Hepatic stellate cell (primary cell): ENCODE data around the gene PPP1R26.
"Not testable (repeated sequence)": the region's sequence is repeated elsewhere in the genome, so short reads cannot be mapped to it uniquely, and the experiment has no call there.

Source experiments
- DNase-seq: peaks from one replicate; pipeline ENCODE4 v3.0.0; 2011; ENCODE audit warnings: low spot score

The PPP1R26 gene, protein sequence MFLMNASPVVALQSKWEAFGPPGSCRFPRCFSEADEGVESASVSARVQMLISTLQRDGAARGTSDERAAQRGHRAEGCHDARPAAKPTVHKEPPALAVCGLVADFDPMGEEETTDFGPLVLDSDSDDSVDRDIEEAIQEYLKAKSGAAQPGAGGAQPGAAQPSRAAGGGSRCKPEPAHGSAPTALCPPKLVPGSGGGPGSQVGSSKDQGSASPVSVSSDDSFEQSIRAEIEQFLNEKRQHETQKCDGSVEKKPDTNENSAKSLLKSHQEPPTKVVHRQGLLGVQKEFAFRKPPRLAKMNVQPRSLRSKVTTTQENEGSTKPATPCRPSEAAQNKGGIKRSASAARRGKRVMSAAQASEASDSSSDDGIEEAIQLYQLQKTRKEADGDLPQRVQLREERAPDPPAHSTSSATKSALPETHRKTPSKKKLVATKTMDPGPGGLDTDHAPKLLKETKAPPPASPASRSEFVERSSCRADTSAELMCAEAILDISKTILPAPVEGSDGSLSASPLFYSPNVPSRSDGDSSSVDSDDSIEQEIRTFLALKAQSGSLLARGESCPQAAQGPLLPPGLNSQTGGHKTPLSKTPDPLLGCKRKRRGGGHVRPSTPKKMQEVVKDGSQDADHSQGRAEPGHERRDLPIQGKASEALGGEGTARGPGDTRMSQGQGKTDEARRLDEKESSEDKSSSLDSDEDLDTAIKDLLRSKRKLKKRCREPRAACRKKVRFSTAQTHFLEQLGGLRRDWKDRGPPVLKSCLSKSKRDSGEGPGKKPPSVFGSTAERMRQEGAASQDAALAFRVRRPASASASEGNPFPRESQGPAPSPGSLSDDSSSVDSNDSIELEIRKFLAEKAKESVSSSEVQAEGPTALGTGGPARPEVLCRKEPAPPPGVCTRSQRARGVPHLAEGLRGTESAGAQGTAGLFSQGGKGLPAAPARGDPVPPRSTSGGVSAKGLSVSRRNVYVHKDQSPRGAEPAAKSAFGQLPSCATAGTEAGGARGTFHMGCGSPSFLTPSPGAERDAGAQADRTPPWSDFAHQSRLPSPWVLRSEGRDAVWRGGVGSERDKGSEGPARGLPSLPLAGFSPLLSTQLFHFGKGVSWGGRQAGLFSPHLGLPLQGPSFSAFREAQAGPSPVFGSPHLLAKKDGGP (N-terminal part only)

GRCh38 chr9:135479469-135480052 is at the start of gene PPP1R26:
PPP1R26 (plus strand) TSS chr9:135479782; CDS start chr9:135484511, 4,729 bp downstream.
- no peak for DNase-seq

DNA sequence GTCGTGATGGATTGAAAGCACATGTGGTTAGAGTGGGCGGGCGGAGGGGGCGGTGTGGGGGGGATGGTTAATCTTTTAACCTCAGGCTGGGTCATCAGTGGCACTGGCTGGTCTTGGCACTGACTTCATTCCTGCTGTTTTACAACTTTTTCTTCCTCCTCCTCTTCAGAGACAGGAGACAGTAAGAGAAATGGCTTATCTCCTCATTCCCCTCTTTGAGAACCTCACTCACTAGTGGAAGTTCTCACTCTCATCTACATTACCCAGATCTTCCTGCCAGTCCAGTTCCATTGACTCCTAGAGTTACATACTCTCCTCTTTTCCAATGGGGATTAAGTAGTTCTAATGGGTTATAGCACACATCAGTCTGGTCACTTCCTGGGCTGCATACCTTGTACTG is 42.3 kb upstream of the PPP1R26 start:
- DNase-seq: no peak

GRCh38 chr9:135437696-135438095 is 41.9 kb upstream of the PPP1R26 start:
- DNase-seq: not testable (repeated sequence)

DNA sequence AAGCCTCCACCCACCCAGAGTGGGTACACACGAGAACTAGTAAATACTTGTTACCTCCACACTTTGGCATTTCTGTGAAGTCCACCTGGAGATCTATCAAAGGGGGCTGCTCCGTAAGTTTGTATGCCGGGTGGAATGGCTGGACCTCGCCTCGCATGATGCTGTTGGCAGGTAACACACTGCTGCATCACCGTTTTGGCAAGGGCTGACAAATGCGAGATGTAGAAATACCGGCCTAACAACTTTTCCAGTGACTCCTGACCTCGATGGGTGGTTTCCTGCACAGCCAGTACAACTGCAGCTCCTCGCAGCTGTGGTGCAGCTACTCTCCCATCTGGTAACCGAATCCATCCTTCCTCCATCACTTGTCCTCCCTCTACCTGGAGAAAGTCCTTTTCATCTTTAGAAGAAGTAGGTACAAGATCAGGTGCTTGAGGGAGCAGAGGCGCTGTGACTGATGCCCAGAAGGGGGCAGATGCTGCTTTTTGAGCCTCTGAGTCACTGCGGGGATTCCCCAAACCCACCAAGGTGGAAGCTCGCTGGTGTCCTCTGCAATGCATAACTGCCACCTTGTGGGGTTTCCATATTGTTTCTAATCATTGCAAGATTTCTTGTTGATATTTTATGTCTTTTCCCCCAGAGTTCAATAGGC is 40.9 kb upstream of the PPP1R26 start:
- not testable (repeated sequence) for DNase-seq

- DNase-seq: not testable (repeated sequence)
These were observed 40.1 kb upstream of the PPP1R26 start for GRCh38 chr9:135439514-135439913.

DNA sequence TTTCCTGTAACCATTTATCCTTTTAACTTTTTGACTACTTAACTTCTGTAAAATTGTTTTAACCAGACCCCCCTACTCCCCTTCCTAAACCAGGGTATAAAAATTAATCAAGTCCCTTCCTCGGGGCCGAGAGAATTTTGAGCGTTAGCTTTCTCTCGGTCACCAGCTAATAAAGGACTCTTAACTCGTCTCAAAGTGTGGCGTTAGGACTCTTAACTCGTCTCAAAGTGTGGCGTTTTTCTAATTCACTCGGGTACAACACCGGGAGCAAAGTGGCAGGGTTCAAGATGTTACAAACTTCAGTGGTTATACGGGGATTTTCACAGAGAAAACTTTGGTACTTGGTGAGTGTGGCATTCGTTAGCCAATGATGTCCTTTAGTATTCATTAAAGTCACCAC is 39.7 kb upstream of the PPP1R26 start:
- no peak for DNase-seq

DNA sequence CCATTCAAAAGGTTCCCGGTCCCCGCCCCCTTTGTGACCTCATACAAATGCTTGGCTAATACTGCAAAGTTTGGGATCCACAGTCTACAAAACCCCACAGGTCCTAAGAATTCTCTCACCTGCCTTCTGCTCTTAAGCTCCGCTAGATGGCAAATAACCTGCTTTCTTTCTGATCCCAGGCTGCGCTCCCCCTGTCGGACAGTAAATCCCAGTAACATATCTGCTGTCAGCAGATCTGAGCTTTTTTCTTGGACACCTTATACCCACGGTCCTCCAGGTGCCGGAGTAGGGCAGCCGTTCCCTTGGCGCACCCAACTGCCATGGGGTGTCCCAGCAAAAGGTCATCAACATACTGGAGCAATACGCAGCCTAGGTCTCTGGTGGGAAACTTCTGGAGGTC is 39.0 kb upstream of the PPP1R26 start:
- no peak for DNase-seq

- DNase-seq: not testable (repeated sequence)
These were observed 38.2 kb upstream of the PPP1R26 start for GRCh38 chr9:135441105-135442071.

DNA sequence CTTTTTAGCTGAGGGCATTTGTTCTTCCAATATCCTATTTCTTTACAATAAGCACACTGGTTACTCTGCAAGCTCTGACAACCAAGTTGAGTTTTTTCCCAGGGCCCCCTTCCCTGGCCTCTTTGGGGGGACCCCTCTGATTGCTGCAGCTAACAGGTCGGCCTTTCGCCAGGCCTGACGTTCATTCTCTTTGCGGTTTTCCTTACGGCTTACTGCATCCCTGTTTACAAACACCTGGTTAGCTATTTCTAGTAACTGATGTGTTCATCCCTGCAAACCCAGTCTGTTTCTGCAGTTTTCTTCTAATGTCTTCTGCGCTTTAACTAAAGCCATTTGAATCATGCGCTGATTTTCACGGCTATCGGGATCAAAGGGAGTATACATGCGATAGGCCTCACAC is 37.5 kb upstream of the PPP1R26 start:
- DNase-seq: no peak

GRCh38 chr9:135443797-135444425 is 35.7 kb upstream of the PPP1R26 start:
- no peak for DNase-seq

DNA sequence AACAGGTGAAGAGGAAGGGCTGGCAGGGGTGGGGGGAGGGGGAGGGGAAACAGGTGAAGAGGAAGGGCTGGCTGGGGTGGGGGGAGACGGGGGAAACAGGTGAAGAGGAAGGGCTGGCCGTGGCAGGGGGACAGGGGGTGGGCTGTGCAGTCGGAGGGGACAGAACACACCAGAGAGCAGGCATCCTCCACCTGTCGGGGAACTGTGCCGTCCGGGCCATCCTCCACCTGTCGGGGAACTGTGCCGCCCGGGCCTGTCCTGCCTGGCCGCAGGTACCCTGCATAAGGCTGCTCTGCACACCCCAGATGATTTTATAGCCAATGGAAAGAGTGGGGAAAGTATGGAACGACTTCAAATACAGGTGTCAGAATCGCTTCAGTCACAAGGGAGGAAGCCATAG is 32.5 kb upstream of the PPP1R26 start:
- no peak for DNase-seq

- no peak for DNase-seq
These were observed 30.9 kb upstream of the PPP1R26 start for GRCh38 chr9:135448663-135449100.

- DNase-seq: not testable (repeated sequence)
These were observed 30.1 kb upstream of the PPP1R26 start for GRCh38 chr9:135449532-135449931.

DNA sequence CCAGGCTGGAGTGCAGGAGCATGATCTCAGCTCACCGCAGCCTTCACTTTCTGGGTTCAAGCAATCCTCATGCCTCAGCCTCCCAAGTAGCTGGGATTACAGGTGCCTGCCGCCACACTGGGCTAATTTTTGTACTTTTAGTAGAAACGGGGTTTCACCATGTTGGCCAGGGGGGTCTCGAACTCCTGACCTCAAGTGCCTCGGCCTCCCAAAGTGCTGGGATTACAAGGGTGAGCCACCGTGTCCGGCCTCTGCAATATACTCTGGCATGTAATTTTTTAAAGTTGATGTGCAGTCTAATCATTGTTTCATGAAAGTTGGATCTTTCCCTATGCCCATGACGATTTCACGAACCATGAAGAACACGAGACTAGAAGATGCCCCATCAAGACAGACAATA is 28.6 kb upstream of the PPP1R26 start:
- DNase-seq: no peak

GRCh38 chr9:135451909-135452308 is 27.7 kb upstream of the PPP1R26 start:
- DNase-seq: not testable (repeated sequence)

GRCh38 chr9:135454737-135455136 is 24.8 kb upstream of the PPP1R26 start:
- no peak for DNase-seq

DNA sequence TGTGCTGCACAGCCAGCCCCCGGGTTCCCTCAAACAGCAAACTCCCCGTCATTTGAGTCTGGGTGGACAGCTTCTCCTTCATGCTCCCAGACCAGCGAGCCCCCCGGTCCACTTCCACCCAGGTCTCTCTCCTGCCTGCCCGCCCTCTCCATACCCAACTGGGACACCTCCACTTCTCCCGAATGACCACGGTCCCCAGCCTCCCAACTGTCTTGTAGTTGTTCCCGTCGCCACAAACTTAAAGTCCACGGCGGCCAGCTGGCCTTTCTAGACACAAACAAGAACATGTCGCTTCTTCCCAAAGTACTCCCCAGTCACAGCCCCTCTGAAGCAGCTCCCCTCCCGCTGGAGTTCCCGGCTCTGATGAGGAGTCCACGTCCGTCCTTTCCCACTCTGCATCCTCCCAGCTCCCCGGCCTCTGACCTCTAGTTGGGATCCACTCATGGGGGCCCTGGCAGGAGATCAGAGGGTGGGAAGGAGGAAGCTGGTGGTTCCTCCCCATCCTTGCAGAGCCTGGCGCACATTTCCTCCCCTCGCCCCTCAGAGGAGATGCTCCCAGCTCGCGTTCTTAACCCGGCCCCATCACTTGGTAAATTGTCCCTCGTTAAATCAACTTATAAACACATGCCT is 24.1 kb upstream of the PPP1R26 start:
- DNase-seq: no peak

GRCh38 chr9:135456436-135457104 is 23.0 kb upstream of the PPP1R26 start:
- no peak for DNase-seq

GRCh38 chr9:135458478-135458877 is 21.1 kb upstream of the PPP1R26 start:
- not testable (repeated sequence) for DNase-seq
